NCI-H226 (cell line): ENCODE measurements around the gene KCTD14.
"Not testable (repeated sequence)": the region's sequence is repeated elsewhere in the genome, so short reads cannot be mapped to it uniquely, and the experiment has no call there.

Experiments
- DNase-seq: peaks from one replicate; pipeline ENCODE4 v3.0.0-alpha.2; 2015

Gene KCTD14

GRCh38 chr11:78045851-78046485, 22.9 kb upstream of the KCTD14 start:
- DNase-seq = peak; percentile 53

GRCh38 chr11:78044706-78045105, 21.6 kb upstream of the KCTD14 start:
- no peak for DNase-seq

- DNase-seq = no peak
Observed at GRCh38 chr11:78041843-78042440, 18.9 kb upstream of the KCTD14 start.

- DNase-seq = not testable (repeated sequence)
Observed at GRCh38 chr11:78041380-78041719, 18.3 kb upstream of the KCTD14 start.

GRCh38 chr11:78040691-78041379, 17.8 kb upstream of the KCTD14 start:
- peak; percentile 43 for DNase-seq

- DNase-seq = peak; percentile 92
Observed at GRCh38 chr11:78039919-78040671, 17.0 kb upstream of the KCTD14 start.

- no peak for DNase-seq
Observed at GRCh38 chr11:78039391-78039918, 16.4 kb upstream of the KCTD14 start.

- peak; percentile 80 for DNase-seq
Observed at GRCh38 chr11:78038697-78039313, 15.7 kb upstream of the KCTD14 start.

GRCh38 chr11:78037825-78038620, 14.9 kb upstream of the KCTD14 start:
- no peak for DNase-seq

- DNase-seq = peak; percentile 45
Observed at GRCh38 chr11:78037056-78037455, 14.0 kb upstream of the KCTD14 start.

GRCh38 chr11:78036313-78036712, 13.2 kb upstream of the KCTD14 start:
- DNase-seq = no peak

GRCh38 chr11:78034623-78035022, 11.5 kb upstream of the KCTD14 start:
- no peak for DNase-seq

GRCh38 chr11:78033040-78033439, 10.0 kb upstream of the KCTD14 start:
- no peak for DNase-seq

- peak; percentile 56 for DNase-seq
Observed at GRCh38 chr11:78032090-78032489, 9.0 kb upstream of the KCTD14 start.

GRCh38 chr11:78031629-78032028, 8.6 kb upstream of the KCTD14 start:
- no peak for DNase-seq

GRCh38 chr11:78030429-78031325, 7.6 kb upstream of the KCTD14 start:
- peak; percentile 28 for DNase-seq

- DNase-seq = not testable (repeated sequence)
Observed at GRCh38 chr11:78028423-78028822, 5.3 kb upstream of the KCTD14 start.

- DNase-seq = no peak
Observed at GRCh38 chr11:78027759-78028158, 4.7 kb upstream of the KCTD14 start.

- no peak for DNase-seq
Observed at GRCh38 chr11:78025378-78025777, 2.3 kb upstream of the KCTD14 start.

GRCh38 chr11:78023426-78023825, 350 bp upstream of the KCTD14 start:
- no peak for DNase-seq

- no peak for DNase-seq
Observed at GRCh38 chr11:78021611-78022010, 1.5 kb downstream of the KCTD14 start.
